ENCODE results near the gene JMJD6.

DNA sequence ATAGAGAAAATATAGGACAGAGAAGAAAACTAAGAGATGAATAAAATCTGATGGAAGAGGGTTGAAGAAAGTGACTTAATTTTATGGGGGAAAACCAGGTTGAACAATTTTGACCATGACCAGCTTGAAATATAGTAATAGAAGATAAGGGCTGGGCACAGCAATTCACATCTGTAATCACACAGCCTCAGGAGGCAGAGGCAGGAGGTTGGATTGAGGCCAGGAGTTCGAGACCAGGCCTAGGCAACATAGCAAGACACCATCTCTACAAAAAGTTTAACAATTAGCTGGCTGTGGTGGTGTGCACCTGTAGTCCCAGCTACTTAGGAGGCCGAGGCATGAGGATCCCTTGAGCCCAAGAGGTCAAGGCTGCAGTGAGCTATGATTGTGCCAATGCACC, 24.3 kb downstream of the JMJD6 start:
- no peak for TF ChIP-seq ASH2L (IDR thresholded peaks at IDR 0.05; ENCODE audit: low read length)
- TF ChIP-seq POLR2A (IDR thresholded peaks at IDR 0.05; ENCODE audit: control extremely low read depth in 1 of 2, low read depth in 2 of 2, low read length in 2 of 2) = no peak
- no peak for TF ChIP-seq SIX5 (IDR thresholded peaks at IDR 0.05; ENCODE audit: low read depth, low read length)
- no peak for TF ChIP-seq CHD1 (IDR thresholded peaks at IDR 0.05; ENCODE audit: low read depth, low read length)
- TF ChIP-seq POLR2AphosphoS5 (IDR thresholded peaks at IDR 0.05; ENCODE audit: low read depth, low read length) = no peak
- no peak for TF ChIP-seq CTCF (IDR thresholded peaks at IDR 0.05; ENCODE audit: control extremely low read depth in 1 of 3, insufficient read depth in 1 of 3, low read depth in 1 of 3, low read length in 3 of 3)
- no peak for TF ChIP-seq TAF1 (IDR thresholded peaks at IDR 0.05; ENCODE audit: low read depth, low read length)
- TF ChIP-seq RNF2 (IDR thresholded peaks at IDR 0.05; ENCODE audit: borderline replicate concordance, low read depth, low read length, missing control alignments, poor library complexity, severe bottlenecking) = no peak
- no peak for TF ChIP-seq SIN3A (conservative IDR thresholded peaks at IDR 0.05 in 1 of 2, IDR thresholded peaks at IDR 0.05 in 1 of 2; ENCODE audit: low read depth in 1 of 2, low read length in 2 of 2)
- TF ChIP-seq, protein P1, sequence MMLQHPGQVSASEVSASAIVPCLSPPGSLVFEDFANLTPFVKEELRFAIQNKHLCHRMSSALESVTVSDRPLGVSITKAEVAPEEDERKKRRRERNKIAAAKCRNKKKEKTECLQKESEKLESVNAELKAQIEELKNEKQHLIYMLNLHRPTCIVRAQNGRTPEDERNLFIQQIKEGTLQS (IDR thresholded peaks at IDR 0.05; ENCODE audit: insufficient read depth, low read depth, low read length) = no peak
- no peak for TF ChIP-seq SP1 (IDR thresholded peaks at IDR 0.05; ENCODE audit: low read depth, low read length)
- TF ChIP-seq EGR1 (IDR thresholded peaks at IDR 0.05; ENCODE audit: borderline replicate concordance, low read depth, low read length) = no peak

All from H1 (cell line).